Stomach (tissue), 4 donors: ENCODE measurements around the gene APOO.

Experiments used
- CTCF ChIP-seq, 7 experiments: fragments of 450-650 bp in 4 of 7; fragments of 200-600 bp in 3 of 7; sonication (generic) in 3 of 7; IDR thresholded peaks; one replicate each; pipeline ENCODE4 v1.5.1; 2016 to 2019; ENCODE audit warnings: antibody characterized with exemption in 7 of 7, control low read depth in 2 of 7, mild to moderate bottlenecking in 1 of 7
- EP300 ChIP-seq: sonication (generic); formaldehyde crosslinking; IDR thresholded peaks from one replicate; pipeline ENCODE4 v1.6.1; 2017; ENCODE audit warnings: antibody characterized with exemption

GRCh38 chrX:23855569-23855968, 52.2 kb downstream of the APOO start:
- TF ChIP-seq CTCF (IDR thresholded peaks at IDR 0.05) (no peak), EP300 (no peak)
